ENCODE data around the gene ZGLP1. TPM values are rescaled to one million over a fixed set of nuclear protein-coding genes. Genes with fewer than 3 reads are reported as not detected.

Gene ZGLP1
- total RNA-seq, 1 experiment from 2014 or later: 1.3 TPM

GRCh38 chr19:10294368-10294697, 15.3 kb downstream of the ZGLP1 start:
- ChIA-PET POLR2A (no interaction called here), CTCF (no interaction called here)
- no peak for DNase-seq (ENCODE audit: low read depth, low spot score)
- H3K27me3 ChIP-seq (ENCODE audit: control insufficient read depth, insufficient read depth, low read length): no peaks in the 10 kb centered on the region
- H3K36me3 ChIP-seq (ENCODE audit: control insufficient read depth, insufficient read depth, low read length): no peaks in the 10 kb centered on the region
- no peaks in the 10 kb centered on the region for H3K9me3 ChIP-seq (ENCODE audit: control insufficient read depth, insufficient read depth, low read depth, low read length)
- ATAC-seq: no peak
- in situ Hi-C loops (cut with HindIII; ENCODE audit: low pct_unique_long_range_greater_than_20kb, low sequenced_read_pairs): no loop called here
- H3K27ac ChIP-seq (ENCODE audit: low read length): no peak overlapping the region
- no peak overlapping the region for H3K4me3 ChIP-seq (ENCODE audit: low read depth in 2 of 2, low read length in 2 of 2)
- no TSS peak for BruUV-seq (replicated peaks)
- TF ChIP-seq SIN3A (IDR thresholded peaks at IDR 0.05; ENCODE audit: borderline replicate concordance, insufficient read depth, low read depth, low read length) (no peak), REST (IDR thresholded peaks at IDR 0.05; ENCODE audit: insufficient read depth in 1 of 2, low read depth in 2 of 2, low read length in 1 of 2) (no peak), POLR2AphosphoS5 (IDR thresholded peaks at IDR 0.05; ENCODE audit: low read depth, low read length) (no peak), TCF7L2 (IDR thresholded peaks at IDR 0.05; ENCODE audit: low read depth, low read length) (no peak), CTCF (IDR thresholded peaks at IDR 0.05) (no peak)
- intact Hi-C loops (cut with micrococcal nuclease; ENCODE audit: unreplicated experiment): no loop called here
- no peaks in the 10 kb centered on the region for H3K4me1 ChIP-seq (ENCODE audit: control insufficient read depth, insufficient read depth, low read length)

GRCh38 chr19:10293637-10294367, 15.8 kb downstream of the ZGLP1 start:
- ATAC-seq (no peak), DNase-seq (ENCODE audit: low read depth, low spot score) (no peak)
- ChIA-PET POLR2A (no interaction called here), CTCF (no interaction called here)
- intact Hi-C loops (cut with micrococcal nuclease; ENCODE audit: unreplicated experiment): no loop called here
- Histone ChIP-seq H3K9me3 (ENCODE audit: control insufficient read depth, insufficient read depth, low read depth, low read length) (no peaks in the 10 kb centered on the region), H3K27ac (ENCODE audit: low read length) (no peak overlapping the region), H3K4me1 (ENCODE audit: control insufficient read depth, insufficient read depth, low read length) (no peaks in the 10 kb centered on the region), H3K4me3 (ENCODE audit: low read depth in 2 of 2, low read length in 2 of 2) (no peak overlapping the region), H3K27me3 (ENCODE audit: control insufficient read depth, insufficient read depth, low read length) (no peaks in the 10 kb centered on the region), H3K36me3 (ENCODE audit: control insufficient read depth, insufficient read depth, low read length) (no peaks in the 10 kb centered on the region)
- in situ Hi-C loops (cut with HindIII; ENCODE audit: low pct_unique_long_range_greater_than_20kb, low sequenced_read_pairs): no loop called here
- no TSS peak for BruUV-seq (replicated peaks)
- no peak for TF ChIP-seq SIN3A (IDR thresholded peaks at IDR 0.05; ENCODE audit: borderline replicate concordance, insufficient read depth, low read depth, low read length)
- TF ChIP-seq POLR2AphosphoS5 (IDR thresholded peaks at IDR 0.05; ENCODE audit: low read depth, low read length): no peak
- no peak for TF ChIP-seq CTCF (IDR thresholded peaks at IDR 0.05)
- no peak for TF ChIP-seq REST (IDR thresholded peaks at IDR 0.05; ENCODE audit: insufficient read depth in 1 of 2, low read depth in 2 of 2, low read length in 1 of 2)
- no peak for TF ChIP-seq TCF7L2 (IDR thresholded peaks at IDR 0.05; ENCODE audit: low read depth, low read length)

Measured in Panc1 (cell line).